Measurements from ENCODE around the gene METTL24.
"Not testable (repeated sequence)": the region's sequence is repeated elsewhere in the genome, so short reads cannot be mapped to it uniquely, and the experiment has no call there.

Gene METTL24

DNA sequence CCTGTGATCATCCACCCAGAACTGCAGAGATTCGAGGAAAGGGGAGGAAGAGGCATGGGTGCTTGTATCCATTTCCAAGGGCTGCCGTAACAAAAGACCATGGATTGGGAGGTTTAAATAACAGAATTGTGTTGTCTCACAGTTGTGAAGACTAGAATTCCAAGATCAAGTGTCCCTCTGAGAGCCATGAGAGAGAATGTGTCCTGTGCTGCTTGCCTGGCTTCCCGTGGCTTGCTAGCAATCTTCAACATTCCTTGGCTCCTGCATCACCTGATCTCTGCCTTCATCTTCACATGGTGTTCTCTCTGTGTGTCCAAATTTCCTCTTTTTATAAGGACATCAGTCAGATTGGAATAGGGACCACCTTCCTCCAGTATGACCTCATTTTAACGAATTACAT, 108.1 kb downstream of the METTL24 start:
- DNase-seq, result no peak

DNA sequence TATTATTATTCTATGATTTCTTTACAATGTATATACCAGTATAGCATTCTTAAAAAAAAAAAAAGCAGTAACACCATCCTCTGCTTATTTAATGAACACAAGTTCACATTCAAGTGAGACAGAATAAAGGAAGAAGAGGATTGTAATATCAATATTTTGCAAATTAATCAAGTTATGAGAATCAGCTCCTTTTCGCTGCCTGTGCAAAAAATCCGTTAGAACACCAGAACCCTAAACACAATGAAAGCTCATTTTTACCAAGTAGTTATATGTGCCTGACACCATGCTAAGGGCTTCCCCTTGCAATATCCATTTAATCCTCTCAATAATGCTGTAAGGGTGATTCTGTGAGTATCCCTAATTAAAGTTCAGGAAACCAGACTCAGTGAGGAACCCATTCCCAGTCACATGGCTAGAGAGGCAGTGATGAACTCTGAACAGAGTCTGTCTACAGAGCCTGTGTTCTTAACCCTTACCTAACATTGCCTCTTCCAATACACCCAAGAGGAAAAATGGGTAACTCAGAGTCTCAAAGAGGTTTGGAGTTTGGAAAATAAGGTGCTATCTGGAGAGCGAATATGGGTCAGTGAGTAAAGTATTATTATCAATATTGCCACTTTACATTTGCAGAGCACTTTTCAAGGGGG, 111.1 kb downstream of the METTL24 start:
- no peak for DNase-seq

DNA sequence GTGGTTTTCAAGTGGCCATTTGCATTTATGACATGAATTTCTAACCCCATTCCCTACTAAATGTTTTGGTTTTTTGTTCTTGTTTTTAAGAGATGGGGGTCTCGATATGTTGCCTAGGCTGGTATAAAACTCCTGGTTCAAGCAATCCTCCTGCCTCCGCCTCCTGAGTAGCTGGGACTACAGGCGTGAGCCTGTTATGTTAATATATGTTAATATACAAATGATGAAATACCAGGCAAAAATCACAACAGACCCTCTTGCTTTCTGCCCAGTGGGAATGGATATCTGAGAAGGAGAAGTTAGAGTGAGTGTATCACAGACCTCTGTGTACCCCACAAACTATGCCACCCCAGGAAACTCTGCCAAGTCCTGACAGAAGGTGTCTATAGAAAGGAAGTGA, 111.8 kb downstream of the METTL24 start:
- DNase-seq, result no peak

DNA sequence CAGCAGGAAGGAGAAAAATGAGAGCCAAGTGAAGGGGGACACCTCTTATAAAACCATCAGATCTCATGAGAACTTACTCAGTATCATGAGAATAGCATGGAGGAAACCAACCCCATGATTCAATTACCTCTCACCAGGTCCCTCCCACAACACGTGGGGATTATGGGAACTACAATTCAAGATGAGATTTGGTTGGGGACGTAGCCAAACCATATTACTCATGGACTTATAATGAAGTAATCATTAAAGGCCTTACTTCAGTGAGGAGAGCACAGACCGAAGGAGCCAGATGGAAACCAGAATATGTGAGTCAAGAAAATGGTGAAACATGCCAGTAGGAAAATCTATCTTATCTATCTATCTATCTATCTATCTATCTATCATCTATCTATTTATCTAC, 113.5 kb downstream of the METTL24 start:
- DNase-seq, result not testable (repeated sequence)

DNA sequence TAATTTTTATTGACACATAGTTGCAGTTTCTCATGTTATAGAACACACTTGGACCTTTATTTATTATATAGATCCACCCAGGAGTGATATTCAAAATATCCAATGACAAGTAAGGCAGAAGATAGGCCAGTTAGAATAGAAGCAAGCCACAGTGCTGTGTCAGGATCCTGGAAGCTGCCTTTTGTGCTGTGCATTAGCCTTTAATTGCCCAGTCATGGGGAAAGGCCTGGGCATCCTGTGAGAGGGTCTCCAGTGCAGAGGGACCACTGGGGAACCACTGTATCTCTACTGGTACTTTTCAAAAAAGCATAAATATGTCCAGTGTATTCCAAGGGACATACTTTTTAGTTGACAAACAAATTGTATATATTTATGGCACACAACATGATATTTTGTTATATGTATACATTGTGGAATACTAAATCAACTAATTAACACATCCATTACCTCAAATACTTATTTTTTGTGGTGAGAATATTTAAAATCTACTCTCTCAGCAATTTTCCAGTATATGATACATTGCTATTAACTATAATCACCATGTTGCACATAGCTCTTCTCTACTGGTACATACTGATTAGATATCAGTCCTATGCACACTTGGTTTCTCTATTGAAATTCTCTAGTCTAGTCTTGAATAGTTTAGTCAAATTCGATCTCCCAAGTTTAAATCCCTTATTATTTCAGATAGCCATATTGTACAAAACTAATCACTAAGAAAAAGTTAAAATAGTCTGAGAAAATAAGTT, 118.4 kb downstream of the METTL24 start:
- DNase-seq, result no peak

DNA sequence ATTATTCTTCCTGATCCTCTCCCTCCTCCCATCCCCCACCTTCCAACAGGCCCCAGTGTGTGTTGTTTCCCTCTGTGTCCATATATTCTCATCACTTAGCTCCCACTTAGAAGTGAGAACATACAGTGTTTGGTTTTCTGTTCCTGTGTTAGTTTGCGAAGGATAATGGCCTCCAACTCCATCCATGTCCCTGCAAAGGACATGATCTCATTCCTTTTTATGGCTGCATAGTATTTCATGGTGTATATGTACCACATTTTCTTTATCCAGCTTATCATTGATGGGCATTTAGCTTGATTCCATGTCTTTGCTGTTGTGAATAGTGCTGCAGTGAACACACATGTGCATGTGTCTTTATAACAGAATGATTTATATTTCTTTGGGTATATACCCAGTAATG, 122.1 kb downstream of the METTL24 start:
- not testable (repeated sequence) for DNase-seq

DNA sequence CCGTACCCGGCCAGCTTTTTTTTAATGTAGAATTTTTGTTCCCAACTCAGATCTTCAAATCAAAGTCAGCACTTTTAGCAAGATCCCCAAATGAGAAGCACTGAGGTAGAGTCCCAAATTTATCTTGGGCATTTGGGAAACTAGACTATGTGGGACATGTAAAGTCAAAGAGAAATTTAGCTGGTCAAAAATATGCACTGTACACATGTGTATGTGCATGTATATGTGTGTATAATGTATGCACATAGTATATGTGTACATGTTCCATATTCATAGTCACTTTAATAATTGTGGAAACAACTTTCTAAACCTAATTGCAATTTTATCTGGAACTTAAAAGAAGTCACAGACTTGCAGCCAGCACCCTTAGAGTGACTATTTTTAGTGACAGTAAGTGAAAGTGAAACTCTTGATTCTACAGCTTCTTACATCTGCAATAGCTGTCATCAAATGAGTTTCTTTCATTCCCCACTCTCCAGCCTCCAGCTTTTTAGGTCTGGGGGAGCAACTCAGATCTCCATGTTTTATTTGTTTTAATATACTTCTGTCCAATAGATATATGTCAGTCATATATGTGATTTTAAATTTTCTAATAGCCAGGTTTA, 124.3 kb downstream of the METTL24 start:
- no peak for DNase-seq

DNA sequence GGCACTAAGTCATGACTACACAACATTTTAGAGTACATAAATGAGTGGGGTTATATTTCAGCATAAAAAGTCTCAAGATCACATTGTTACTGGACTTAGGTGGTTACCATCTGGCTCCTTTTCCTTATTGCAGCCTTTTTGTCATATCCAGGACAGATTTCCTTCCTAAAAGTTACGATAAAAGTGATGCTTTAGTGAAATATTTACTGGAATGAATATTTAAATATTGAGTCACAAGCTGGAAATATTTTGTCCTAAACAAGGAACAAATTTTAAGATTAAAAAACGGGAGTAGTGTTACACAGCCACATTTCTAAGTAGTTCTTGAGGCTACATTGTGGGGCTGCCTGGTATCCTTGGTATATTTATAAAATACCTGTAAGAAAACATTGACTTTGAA, 125.7 kb downstream of the METTL24 start:
- DNase-seq, result no peak

DNA sequence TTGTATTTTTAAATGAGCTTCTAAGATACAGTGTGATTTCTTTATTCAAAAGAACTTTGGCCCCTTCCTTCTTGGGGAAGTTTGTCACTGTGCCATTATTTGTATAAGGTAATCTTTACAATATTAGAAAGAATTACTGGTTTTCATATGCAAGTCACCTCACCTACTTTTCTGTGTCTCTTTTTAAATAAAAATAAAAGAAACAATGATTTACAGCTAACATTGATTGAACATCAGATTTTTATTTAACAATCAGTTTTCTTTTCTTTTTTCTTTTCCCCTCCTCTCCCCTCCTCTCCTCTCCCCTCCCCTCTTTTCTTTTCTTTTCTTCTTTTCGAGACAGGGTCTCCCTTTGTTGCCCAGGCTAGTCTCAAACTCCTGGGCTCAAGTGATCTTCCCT, 131.9 kb downstream of the METTL24 start:
- DNase-seq, result no peak

DNA sequence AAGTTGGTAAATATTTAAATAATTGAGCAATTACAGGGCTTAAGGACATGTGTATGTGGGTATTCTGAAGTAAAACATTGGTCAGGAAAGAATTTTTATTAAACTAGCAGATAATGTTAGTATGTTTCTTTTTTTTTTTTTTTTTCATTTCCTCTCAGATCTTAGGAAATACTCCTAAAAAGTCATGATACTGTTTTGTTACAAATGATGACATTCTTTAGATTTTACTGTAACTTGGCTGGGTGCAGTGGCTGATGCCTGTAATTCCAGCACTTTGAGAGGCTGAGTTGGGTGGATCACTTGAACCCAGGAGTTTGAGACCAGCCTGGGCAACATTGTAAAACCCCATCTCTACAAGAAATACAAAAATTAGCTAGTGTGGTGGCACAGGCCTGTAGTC, 136.4 kb downstream of the METTL24 start:
- DNase-seq, result no peak

DNA sequence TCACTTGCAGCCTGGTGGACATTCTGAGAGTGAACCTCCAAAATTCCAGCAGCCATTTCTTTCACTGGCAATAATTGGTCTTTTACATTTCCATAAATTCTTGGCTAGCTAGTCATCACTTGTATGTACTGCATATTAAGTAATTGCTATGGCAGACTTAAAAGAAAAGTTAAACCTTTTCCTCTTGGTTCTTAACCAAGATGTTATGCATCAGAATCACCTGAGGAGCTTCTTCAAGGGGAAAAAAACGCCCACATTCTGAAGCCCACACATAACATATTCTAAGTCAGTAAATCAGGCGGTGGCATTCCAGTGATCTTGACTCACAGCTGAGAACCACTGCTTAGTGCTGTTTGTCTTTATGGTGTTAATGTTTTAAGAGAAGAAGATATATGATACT, 140.9 kb downstream of the METTL24 start:
- no peak for DNase-seq

DNA sequence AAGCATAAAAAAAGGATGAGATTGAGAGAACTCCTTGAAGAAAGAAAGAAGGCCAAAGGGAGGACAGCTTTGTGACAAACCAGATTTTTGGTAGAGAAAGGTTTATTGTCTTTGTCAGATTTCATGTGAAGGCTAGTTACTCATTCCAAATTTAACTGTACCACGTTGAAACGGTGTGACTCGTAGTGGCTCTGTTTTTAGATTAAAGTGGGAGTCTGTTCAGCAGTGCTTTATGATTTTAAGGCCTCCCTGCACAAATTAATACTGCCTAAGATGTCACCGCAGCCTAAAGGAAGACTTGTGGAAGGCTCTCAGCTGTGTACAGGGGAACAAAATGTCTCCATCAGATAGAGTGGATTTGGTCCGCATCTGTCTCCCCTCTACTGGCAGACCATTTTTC, 142.0 kb downstream of the METTL24 start:
- DNase-seq, result no peak

DNA sequence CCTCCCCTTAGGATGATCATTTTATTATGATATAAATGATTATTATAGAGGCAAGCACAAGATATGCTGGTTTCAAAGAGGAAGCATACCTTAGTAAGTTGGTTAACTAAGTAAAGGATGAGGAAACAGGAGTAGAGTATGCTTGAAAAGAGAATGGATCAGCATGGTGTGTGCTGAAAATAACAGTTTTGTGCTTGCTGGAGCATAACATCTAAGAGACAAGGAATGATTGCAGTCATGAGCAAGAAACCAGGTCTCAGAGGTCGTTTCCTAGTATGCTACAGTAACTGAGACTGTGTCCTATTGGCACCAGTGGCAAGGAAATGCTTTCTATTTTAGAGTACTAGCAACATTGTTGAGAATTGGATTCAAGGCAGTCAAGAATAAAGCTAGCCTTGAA, 143.8 kb downstream of the METTL24 start:
- no peak for DNase-seq

DNA sequence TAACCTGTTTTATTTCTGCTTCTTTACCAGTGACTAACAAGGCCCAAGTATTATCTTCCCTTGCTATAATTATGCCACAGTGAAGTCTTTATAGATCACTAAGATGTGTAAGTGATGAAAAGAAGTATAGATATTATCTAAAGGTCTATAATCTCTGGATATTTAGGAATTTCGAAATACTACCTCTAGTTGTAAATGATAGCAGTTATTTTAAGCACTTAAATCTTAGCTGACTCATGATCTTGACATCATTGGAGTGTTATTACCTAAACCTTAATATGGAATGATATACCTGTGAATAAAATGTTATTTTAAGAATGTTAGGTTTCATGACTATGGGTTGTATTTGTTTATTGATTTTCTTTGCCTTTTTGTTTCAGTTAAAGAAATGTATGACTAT, 146.4 kb downstream of the METTL24 start:
- DNase-seq, result no peak

DNA sequence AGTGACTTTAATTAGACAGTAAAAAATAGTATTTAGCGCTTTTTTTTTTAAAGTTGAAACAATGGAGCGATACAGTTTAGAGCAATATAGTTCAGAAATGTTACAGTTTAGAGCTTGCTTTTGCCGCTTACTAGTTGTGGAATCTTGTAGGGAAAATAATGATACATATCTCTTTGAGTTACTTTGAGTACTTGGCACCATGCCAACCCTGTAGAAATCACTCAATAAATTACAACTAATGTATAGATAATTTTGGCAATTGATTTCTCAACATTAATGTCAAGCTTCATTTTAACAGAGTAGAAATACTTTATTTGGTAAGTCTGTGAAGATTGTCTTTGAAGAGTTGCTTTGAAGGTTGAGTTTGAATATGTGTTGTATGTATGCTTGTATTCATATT, 150.5 kb downstream of the METTL24 start:
- no peak for DNase-seq

DNA sequence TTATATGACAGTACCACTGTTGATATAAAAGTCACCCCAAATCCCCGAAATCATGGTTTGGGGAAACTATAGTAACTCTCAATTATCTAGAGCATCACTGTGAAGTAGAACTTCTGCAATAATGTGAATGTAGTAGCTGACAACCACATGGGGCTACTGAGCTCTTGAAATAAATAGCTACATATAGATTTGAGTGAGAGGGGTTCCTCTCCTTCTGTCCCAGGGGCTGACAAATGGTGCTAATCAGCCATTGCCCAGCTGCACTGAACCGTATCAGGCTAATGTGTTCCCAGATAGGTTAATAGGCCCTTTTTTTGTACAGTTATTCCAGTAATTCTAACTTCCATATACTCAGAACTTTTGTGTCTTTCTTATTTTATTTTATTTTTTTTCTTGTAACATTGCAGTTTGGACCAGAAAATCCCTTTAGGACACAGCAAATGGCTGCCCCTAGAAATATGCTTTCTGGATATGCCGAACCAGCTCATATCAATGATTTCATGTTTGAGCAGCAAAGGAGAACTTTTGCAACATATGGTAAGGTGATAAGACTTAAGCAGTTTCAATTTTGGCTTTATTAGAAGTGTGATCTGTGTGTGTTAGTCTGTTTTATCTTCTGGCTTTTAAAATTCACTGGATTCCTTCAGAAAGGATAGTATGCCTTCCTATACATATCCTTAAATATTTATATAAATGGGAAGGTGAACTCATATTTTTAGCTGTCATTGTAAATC, 156.8 kb downstream of the METTL24 start:
- no peak for DNase-seq

DNA sequence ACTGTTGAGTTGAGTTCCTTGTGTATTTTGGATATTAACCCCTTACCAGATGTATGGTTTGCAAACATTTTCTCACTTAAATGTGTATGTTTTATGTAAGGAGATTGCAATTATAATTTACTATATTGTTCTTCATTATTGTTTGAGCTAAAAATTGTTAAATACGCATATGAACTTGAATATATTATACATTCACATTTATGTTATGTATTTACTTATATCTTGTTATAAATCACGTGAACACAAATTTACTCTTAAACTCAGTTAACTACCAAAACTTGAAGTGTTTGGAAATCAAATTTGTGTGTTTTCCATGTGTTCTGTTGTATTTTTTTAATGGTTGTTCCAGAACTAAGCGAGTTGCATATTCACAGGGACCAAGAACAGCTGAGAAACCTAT, 159.6 kb downstream of the METTL24 start:
- no peak for DNase-seq

DNA sequence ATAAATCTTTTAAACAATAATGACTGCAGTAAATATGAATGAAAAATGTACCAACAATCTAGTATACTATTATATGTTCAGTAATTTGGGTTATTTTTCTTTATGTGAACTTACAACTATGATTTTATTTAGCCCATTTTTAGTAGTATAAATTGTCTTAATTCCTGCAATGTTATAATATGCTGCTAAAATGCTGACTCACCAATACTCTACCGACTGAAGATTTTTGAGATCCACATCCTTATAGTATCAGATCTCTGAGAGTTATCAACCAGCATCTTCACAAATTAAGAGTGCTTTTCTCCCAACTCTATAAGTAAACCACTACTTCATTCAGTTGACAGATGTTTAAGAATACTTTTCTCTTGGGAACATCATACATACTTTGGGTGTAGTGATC, 161.3 kb downstream of the METTL24 start:
- DNase-seq, result no peak

DNA sequence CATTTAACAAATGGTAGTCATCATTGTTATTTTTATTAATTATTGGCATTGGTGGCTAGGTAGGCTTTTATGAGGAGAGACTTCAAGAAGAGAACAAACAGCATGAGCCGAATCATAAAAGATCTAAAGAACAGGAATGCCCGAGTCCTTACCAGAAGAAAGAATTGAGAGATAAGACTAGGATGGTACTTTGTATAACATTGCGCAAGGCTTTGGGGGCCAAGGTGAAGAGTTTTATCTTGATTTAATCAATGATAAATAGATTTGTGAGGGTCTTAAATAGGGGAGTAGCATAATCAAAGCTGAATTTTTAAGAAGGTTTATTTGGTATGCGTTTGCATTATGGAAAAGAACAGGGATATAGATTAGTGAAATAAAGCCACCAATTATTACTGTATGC, 162.5 kb downstream of the METTL24 start:
- DNase-seq, result no peak
